SU-DHL-6 (cell line): ENCODE results near the gene SFMBT2.

ENCODE experiments used
- H2AFZ ChIP-seq: fragments of 200-600 bp; sonication (generic); 2 replicates; pipeline ENCODE4 v1.6.1; 2014; ENCODE audit warnings: low read depth, mild to moderate bottlenecking, moderate library complexity, mixed read lengths, antibody characterized with exemption, low read length; ENCODE audit not compliant: severe bottlenecking
- H3F3A ChIP-seq: fragments of 200-600 bp; shearing (Covaris generic); 2 replicates; pipeline ENCODE4 v1.6.0; 2016; ENCODE audit warnings: antibody characterized with exemption, mild to moderate bottlenecking; ENCODE audit not compliant: insufficient read depth
- H3K27ac ChIP-seq: fragments of 200-600 bp; sonication (generic); 2 replicates; pipeline ENCODE4 v1.5.1; 2016; ENCODE audit warnings: low read depth, mild to moderate bottlenecking, low read length, moderate library complexity, mixed read lengths
- H3K27me3 ChIP-seq: fragments of 200-600 bp; sonication (generic), shearing (Covaris generic); 2 replicates; pipeline ENCODE4 v1.6.0; 2014; ENCODE audit warnings: mild to moderate bottlenecking, low read length
- H3K36me3 ChIP-seq: fragments of 200-600 bp; sonication (generic); 2 replicates; pipeline ENCODE4 v1.6.1; 2014; ENCODE audit warnings: mild to moderate bottlenecking, low read length, mixed read lengths
- H3K4me2 ChIP-seq: fragments of 300-600, 200-600 bp; shearing (Covaris generic), sonication (generic); 2 replicates; pipeline ENCODE4 v1.6.0; 2014; ENCODE audit warnings: low read length, low read depth, mild to moderate bottlenecking; ENCODE audit not compliant: poor library complexity, severe bottlenecking
- H3K4me3 ChIP-seq: fragments of 200-600 bp; sonication (generic); 2 replicates; pipeline ENCODE4 v1.5.1; 2014; ENCODE audit warnings: antibody characterized with exemption, low read length, mild to moderate bottlenecking, mixed read lengths; ENCODE audit not compliant: insufficient read depth, poor library complexity, severe bottlenecking
- H3K79me2 ChIP-seq: fragments of 200-600 bp; sonication (generic); 2 replicates; pipeline ENCODE4 v1.6.1; 2014; ENCODE audit warnings: mild to moderate bottlenecking, low read length, moderate library complexity; ENCODE audit not compliant: insufficient read depth
- H3K9ac ChIP-seq: fragments of 200-600 bp; sonication (generic); 2 replicates; pipeline ENCODE4 v1.7.0; 2014; ENCODE audit warnings: mild to moderate bottlenecking, low read length
- H3K9me2 ChIP-seq: fragments of 200-600 bp; sonication (generic); replicated peaks from 2 replicates; pipeline ENCODE4 v1.6.1; 2014; ENCODE audit warnings: low read length; ENCODE audit not compliant: insufficient read depth
- H3K9me3 ChIP-seq: fragments of 200-600 bp; sonication (generic); 2 replicates; pipeline ENCODE4 v1.6.1; 2014; ENCODE audit warnings: low read length, mixed read lengths; ENCODE audit not compliant: insufficient read depth
- H4K20me1 ChIP-seq: fragments of 200-600 bp; sonication (generic); 2 replicates; pipeline ENCODE4 v1.6.1; 2014; ENCODE audit warnings: low read depth, mild to moderate bottlenecking, antibody characterized with exemption, low read length, moderate library complexity, mixed read lengths
- CTCF ChIP-seq: fragments of 200-600 bp; sonication (generic); IDR thresholded peaks from one replicate; pipeline ENCODE4 v1.5.1; 2017; ENCODE audit warnings: antibody characterized with exemption, mild to moderate bottlenecking, low read length, moderate library complexity; ENCODE audit not compliant: insufficient read depth, poor library complexity, severe bottlenecking
- EZH2phosphoT487 ChIP-seq: fragments of 200-600 bp; sonication (generic), shearing (Covaris generic); conservative IDR thresholded peaks from 2 replicates; pipeline ENCODE4 v1.6.1; 2018; ENCODE audit warnings: mild to moderate bottlenecking, antibody characterized with exemption, low read length, moderate library complexity, mixed read lengths

SFMBT2 gene

GRCh38 chr10:7412237-7412927 lies 1.5 kb upstream of the SFMBT2 start:
- no peak overlapping the region for H3K4me3 ChIP-seq
- peaks cover 5% of the 10 kb centered on the region; the same call in 1 of the 2 replicates for H4K20me1 ChIP-seq
- H3K9me2 ChIP-seq: no peaks in the 10 kb centered on the region
- TF ChIP-seq EZH2phosphoT487 (no peak), CTCF (no peak)
- no peaks in the 10 kb centered on the region for H3K27me3 ChIP-seq
- no peak overlapping the region for H3K4me2 ChIP-seq
- H3K79me2 ChIP-seq: peaks cover 34% of the 10 kb centered on the region
- no peaks in the 10 kb centered on the region for H3F3A ChIP-seq
- no peaks in the 10 kb centered on the region for H3K36me3 ChIP-seq
- H3K9me3 ChIP-seq: no peaks in the 10 kb centered on the region
- H3K27ac ChIP-seq: no peak overlapping the region
- no peak overlapping the region for H3K9ac ChIP-seq
- H2AFZ ChIP-seq: no peak overlapping the region

- peak overlapping the region; percentile 79; the same call in 1 of the 2 replicates for H3K9ac ChIP-seq
- H3K79me2 ChIP-seq: peaks cover 41% of the 10 kb centered on the region
- no peaks in the 10 kb centered on the region for H3K27me3 ChIP-seq
Observed at GRCh38 chr10:7411671-7412128, 866 bp upstream of the SFMBT2 start.

GRCh38 chr10:7410301-7410861 lies 453 bp downstream of the SFMBT2 start:
- peak overlapping the region; percentile 77 for H3K4me2 ChIP-seq
- no peaks in the 10 kb centered on the region for H3K27me3 ChIP-seq
- peaks cover 8% of the 10 kb centered on the region; the same call in 1 of the 2 replicates for H4K20me1 ChIP-seq
- H3K9me2 ChIP-seq: no peaks in the 10 kb centered on the region
- no peak for TF ChIP-seq EZH2phosphoT487
- TF ChIP-seq CTCF: no peak
- peak overlapping the region; percentile 100 for H2AFZ ChIP-seq
- peaks cover 5% of the 10 kb centered on the region for H3F3A ChIP-seq
- H3K9me3 ChIP-seq: no peaks in the 10 kb centered on the region
- H3K9ac ChIP-seq: peak overlapping the region; percentile 79
- H3K4me3 ChIP-seq: peak overlapping the region; percentile 85
- no peaks in the 10 kb centered on the region for H3K36me3 ChIP-seq
- peaks cover 53% of the 10 kb centered on the region for H3K79me2 ChIP-seq
- peak overlapping the region; percentile 56 for H3K27ac ChIP-seq

More at GRCh38 chr10:7411671-7412128, 866 bp upstream of the SFMBT2 start:
- H3K27ac ChIP-seq: no peak overlapping the region
- peaks cover 5% of the 10 kb centered on the region; the same call in 1 of the 2 replicates for H4K20me1 ChIP-seq
- H3F3A ChIP-seq: no peaks in the 10 kb centered on the region
- TF ChIP-seq EZH2phosphoT487: no peak
- TF ChIP-seq CTCF: no peak
- peak overlapping the region; percentile 85 for H3K4me3 ChIP-seq
- H2AFZ ChIP-seq: peak overlapping the region; percentile 100
- H3K9me3 ChIP-seq: no peaks in the 10 kb centered on the region
- peak overlapping the region; percentile 77 for H3K4me2 ChIP-seq
- no peaks in the 10 kb centered on the region for H3K36me3 ChIP-seq
- H3K9me2 ChIP-seq: no peaks in the 10 kb centered on the region
